Right lung (tissue), 5 donors: Measurements from ENCODE around the gene ALKBH7. TPM values are rescaled to one million over a fixed set of nuclear protein-coding genes. Genes with fewer than 3 reads are reported as not detected.

Source experiments
- DNase-seq, 2 donors: peaks; one replicate each; pipeline ENCODE4 v3.0.0-alpha.2; 2013
- polyA plus RNA-seq, 5 donors: library from polyadenylated mRNA; unstranded; fragments of 120-200 nt; gene quantifications; one replicate each; pipeline versions ENCODE4 v1.2.1 to v1.2.3, GENCODE V29; 2013; ENCODE audit warnings: inconsistent platforms in 1 of 5, low replicate concordance in 1 of 5; ENCODE audit not compliant: insufficient read length in 5 of 5, insufficient read depth in 1 of 5

Gene ALKBH7
- polyA plus RNA-seq, 5 donors, result 25.6 to 98.1 (median 53.9) TPM

- DNase-seq, result peak in 1 of 2 donors; percentile 31
These were observed 51.1 kb downstream of the ALKBH7 start for GRCh38 chr19:6423499-6424194.

GRCh38 chr19:6424195-6424938, 51.8 kb downstream of the ALKBH7 start, which contains the start of gene KHSRP:
TSS of gene KHSRP (minus strand) at chr19:6424811. CDS start at chr19:6424701, 110 bp downstream.
- DNase-seq, result no peak

Other genes starting within 250 kb of the ALKBH7 start
- 1 to 10 TPM; 1.0 to 2.6 (median 2.0) TPM for gene ACSBG2, start 237.1 kb upstream of the ALKBH7 start, polyA plus RNA-seq
- 100 to 1,000 TPM in 2 of 5 donors, 10 to 100 TPM in 3; 61.4 to 124 (median 79.8) TPM for gene MLLT1, start 92.8 kb upstream of the ALKBH7 start, polyA plus RNA-seq
- under 1 TPM in 4 of 5 donors, not detected in 1; 0.10 to 0.24 (median 0.23) TPM for gene ACER1, start 39.2 kb upstream of the ALKBH7 start, polyA plus RNA-seq
- 10 to 100 TPM; 40.8 to 78.4 (median 50.9) TPM for gene CLPP, start 11.3 kb upstream of the ALKBH7 start, polyA plus RNA-seq
- 1 to 10 TPM; 1.7 to 3.2 (median 2.1) TPM for gene PSPN, start 3.1 kb downstream of the ALKBH7 start, polyA plus RNA-seq
- 10 to 100 TPM; 62.7 to 90.2 (median 74.5) TPM for gene GTF2F1, start 20.4 kb downstream of the ALKBH7 start, polyA plus RNA-seq
- 100 to 1,000 TPM; 211 to 355 (median 257) TPM for gene KHSRP, start 52.0 kb downstream of the ALKBH7 start, polyA plus RNA-seq
- gene SLC25A41, start 61.0 kb downstream of the ALKBH7 start, polyA plus RNA-seq, result 1 to 10 TPM in 1 of 5 donors, under 1 TPM in 4; 0.26 to 1.3 (median 0.57) TPM
- gene SLC25A23, start 87.0 kb downstream of the ALKBH7 start, polyA plus RNA-seq, result 10 to 100 TPM; 44.7 to 62.3 (median 49.6) TPM
- 10 to 100 TPM; 13.1 to 23.4 (median 18.0) TPM for gene CRB3, start 91.5 kb downstream of the ALKBH7 start, polyA plus RNA-seq
- 10 to 100 TPM; 14.6 to 23.3 (median 16.6) TPM for gene DENND1C, start 109.0 kb downstream of the ALKBH7 start, polyA plus RNA-seq
- gene TUBB4A, start 129.5 kb downstream of the ALKBH7 start, polyA plus RNA-seq, result 1 to 10 TPM; 2.3 to 6.8 (median 3.4) TPM
- under 1 TPM; 0.15 to 0.83 (median 0.23) TPM for gene TNFSF9, start 158.2 kb downstream of the ALKBH7 start, polyA plus RNA-seq
- gene CD70, start 218.4 kb downstream of the ALKBH7 start, polyA plus RNA-seq, result under 1 TPM in 3 of 5 donors, not detected in 2; 0.13 to 0.54 (median 0.35) TPM